ENCODE measurements around the gene PAK5. TPM values are rescaled to one million over a fixed set of nuclear protein-coding genes. Genes with fewer than 3 reads are reported as not detected.

The PAK5 gene
- total RNA-seq, 2 donors from 2014 or later: 0.22 to 0.42 TPM

- no peak overlapping the region for H3K27ac ChIP-seq (ENCODE audit: low read depth, low read length)
- H3K27me3 ChIP-seq (ENCODE audit: control insufficient read depth, insufficient read depth, low read length, poor library complexity, severe bottlenecking): peaks cover 16% of the 10 kb centered on the region
- 85% methylated on average over 2 of the region's 2 CpGs; no CpG with 5 or more reads in 1 of the 2 experiments for WGBS, 2 experiments (ENCODE audit: insufficient coverage in 1 of 2, insufficient read length in 1 of 2)
- TF ChIP-seq CTCF (conservative IDR thresholded peaks at IDR 0.05): no peak
- no peak overlapping the region for H3K4me3 ChIP-seq (ENCODE audit: low read length)
- no peaks in the 10 kb centered on the region for H3K9me3 ChIP-seq (ENCODE audit: control insufficient read depth, low read length)
- no peaks in the 10 kb centered on the region for H3K36me3 Mint-ChIP-seq (ENCODE audit: low read depth)
- DNase-seq: no peak
- H3K36me3 ChIP-seq (ENCODE audit: control insufficient read depth, insufficient read depth, low read length): no peaks in the 10 kb centered on the region
- no peak overlapping the region for H3K4me3 Mint-ChIP-seq
- peaks cover 38% of the 10 kb centered on the region for H3K27me3 Mint-ChIP-seq (ENCODE audit: insufficient read depth)
- no peak overlapping the region for H3K27ac Mint-ChIP-seq
- H3K4me1 Mint-ChIP-seq: no peaks in the 10 kb centered on the region
- no peaks in the 10 kb centered on the region for H3K4me1 ChIP-seq (ENCODE audit: control insufficient read depth, insufficient read depth, low read length)
- no peak overlapping the region for H3K9ac ChIP-seq (ENCODE audit: extremely low read depth, low read length, poor library complexity, severe bottlenecking)
- no peaks in the 10 kb centered on the region for H3K9me3 Mint-ChIP-seq
Measured at GRCh38 chr20:9501473-9501872, 337.4 kb downstream of the PAK5 start.

GRCh38 chr20:9500121-9500520, 338.8 kb downstream of the PAK5 start:
- no peak for TF ChIP-seq CTCF (conservative IDR thresholded peaks at IDR 0.05)
- Histone ChIP-seq H3K27ac (ENCODE audit: low read depth, low read length) (no peak overlapping the region), H3K9me3 (ENCODE audit: control insufficient read depth, low read length) (no peaks in the 10 kb centered on the region), H3K36me3 (ENCODE audit: control insufficient read depth, insufficient read depth, low read length) (no peaks in the 10 kb centered on the region), H3K9ac (ENCODE audit: extremely low read depth, low read length, poor library complexity, severe bottlenecking) (no peak overlapping the region), H3K27me3 (ENCODE audit: control insufficient read depth, insufficient read depth, low read length, poor library complexity, severe bottlenecking) (peaks cover 2% of the 10 kb centered on the region), H3K4me3 (ENCODE audit: low read length) (no peak overlapping the region), H3K4me1 (ENCODE audit: control insufficient read depth, insufficient read depth, low read length) (no peaks in the 10 kb centered on the region)
- no peaks in the 10 kb centered on the region for H3K36me3 Mint-ChIP-seq (ENCODE audit: low read depth)
- DNase-seq: no peak
- no peaks in the 10 kb centered on the region for H3K9me3 Mint-ChIP-seq
- H3K27ac Mint-ChIP-seq: no peak overlapping the region
- WGBS, 2 experiments (ENCODE audit: insufficient coverage in 1 of 2, insufficient read length in 1 of 2): 65 to 75% methylated on average over 2 of the region's 2 CpGs
- H3K4me1 Mint-ChIP-seq: no peaks in the 10 kb centered on the region
- no peak overlapping the region for H3K4me3 Mint-ChIP-seq
- H3K27me3 Mint-ChIP-seq (ENCODE audit: insufficient read depth): peaks cover 25% of the 10 kb centered on the region

GRCh38 chr20:9499126-9499899, 339.6 kb downstream of the PAK5 start:
- Histone ChIP-seq H3K36me3 (ENCODE audit: control insufficient read depth, insufficient read depth, low read length) (no peaks in the 10 kb centered on the region), H3K4me1 (ENCODE audit: control insufficient read depth, insufficient read depth, low read length) (no peaks in the 10 kb centered on the region), H3K4me3 (ENCODE audit: low read length) (no peak overlapping the region), H3K9me3 (ENCODE audit: control insufficient read depth, low read length) (no peaks in the 10 kb centered on the region), H3K9ac (ENCODE audit: extremely low read depth, low read length, poor library complexity, severe bottlenecking) (no peak overlapping the region), H3K27ac (ENCODE audit: low read depth, low read length) (no peak overlapping the region), H3K27me3 (ENCODE audit: control insufficient read depth, insufficient read depth, low read length, poor library complexity, severe bottlenecking) (no peaks in the 10 kb centered on the region)
- H3K4me3 Mint-ChIP-seq: no peak overlapping the region
- H3K4me1 Mint-ChIP-seq: no peaks in the 10 kb centered on the region
- no peak for TF ChIP-seq CTCF (conservative IDR thresholded peaks at IDR 0.05)
- no peak overlapping the region for H3K27ac Mint-ChIP-seq
- DNase-seq: no peak
- H3K36me3 Mint-ChIP-seq (ENCODE audit: low read depth): no peaks in the 10 kb centered on the region
- H3K9me3 Mint-ChIP-seq: no peaks in the 10 kb centered on the region
- H3K27me3 Mint-ChIP-seq (ENCODE audit: insufficient read depth): peaks cover 19% of the 10 kb centered on the region
- WGBS, 2 experiments (ENCODE audit: insufficient coverage in 1 of 2, insufficient read length in 1 of 2): 89 to 97% methylated on average over 5 of the region's 5 CpGs
